Ishikawa (cell line): ENCODE measurements around the gene E4F1.

ENCODE experiments used
- CEBPB ChIP-seq: IDR thresholded peaks from 2 replicates; pipeline ENCODE4 v1.6.1; 2012
- CREB1 ChIP-seq: IDR thresholded peaks from 2 replicates; pipeline ENCODE4 v1.6.1; 2012; ENCODE audit warnings: low read depth
- EGR1 ChIP-seq: IDR thresholded peaks from 2 replicates; pipeline ENCODE4 v1.6.1; 2012
- EP300 ChIP-seq: IDR thresholded peaks from 2 replicates; pipeline ENCODE4 v1.6.1; 2012; ENCODE audit warnings: borderline replicate concordance
- FOXM1 ChIP-seq: IDR thresholded peaks from 2 replicates; pipeline ENCODE4 v1.6.1; 2012; ENCODE audit warnings: low read depth, borderline replicate concordance
- MAX ChIP-seq: IDR thresholded peaks from 2 replicates; pipeline ENCODE4 v1.6.1; 2012
- RAD21 ChIP-seq: IDR thresholded peaks from 2 replicates; pipeline ENCODE4 v1.6.1; 2012; ENCODE audit warnings: low read depth
- REST ChIP-seq: IDR thresholded peaks from 2 replicates; pipeline ENCODE4 v1.6.1; 2012; ENCODE audit warnings: low read depth, mild to moderate bottlenecking
- TAF1 ChIP-seq: IDR thresholded peaks from 2 replicates; pipeline ENCODE4 v1.6.1; 2012; ENCODE audit warnings: low read depth, mild to moderate bottlenecking
- TCF12 ChIP-seq: IDR thresholded peaks from 2 replicates; pipeline ENCODE4 v1.6.1; 2012; ENCODE audit warnings: low read depth
- USF1 ChIP-seq: IDR thresholded peaks from 2 replicates; pipeline ENCODE4 v1.6.1; 2012
- YY1 ChIP-seq: IDR thresholded peaks from 2 replicates; pipeline ENCODE4 v1.6.1; 2012; ENCODE audit warnings: low read depth

GRCh38 chr16:2236337-2237101 is 13.1 kb downstream of the E4F1 start, which contains the start of gene DNASE1L2:
- TF ChIP-seq MAX (no peak), USF1 (no peak), RAD21 (no peak), TAF1 (no peak), FOXM1 (no peak), EP300 (no peak), YY1 (no peak), CEBPB (no peak), REST (no peak), EGR1 (no peak), TCF12 (no peak), CREB1 (no peak)
